ENCODE results near the gene EXOSC7.

DNA sequence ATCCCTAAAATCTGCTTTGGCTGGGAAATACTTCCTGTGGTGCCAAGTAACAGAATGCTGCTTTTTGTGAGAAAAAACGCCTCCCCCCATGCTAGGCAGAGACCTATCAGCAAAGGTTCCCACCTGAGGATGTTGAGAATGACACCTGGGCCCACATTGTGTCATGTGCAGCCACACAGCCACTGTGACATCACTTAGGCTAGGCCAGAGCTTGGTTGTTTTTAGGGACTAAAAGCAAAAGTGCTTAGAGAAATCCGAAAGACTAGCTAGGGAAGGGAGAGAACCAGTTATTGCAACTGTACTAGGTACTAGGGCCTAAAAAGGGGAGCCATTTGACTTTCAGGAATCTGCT lies 6.2 kb upstream of the EXOSC7 start:
- no peak for TF ChIP-seq CTCF (IDR thresholded peaks at IDR 0.05)
- TF ChIP-seq POLR2A (IDR thresholded peaks at IDR 0.05) = no peak

All from transverse colon (tissue), 3 donors.